GM18907 (cell line): ENCODE results near the gene RHOF.
A peak's percentile ranks its signal among the peaks of the same experiment; 100 is the strongest.

Experiments used
- ATAC-seq: cut with Tn5 transposase; IDR thresholded peaks from one replicate; pipeline ENCODE4 v1.9.1; 2021; ENCODE audit warnings: mild to moderate bottlenecking, moderate library complexity; ENCODE audit not compliant: unreplicated experiment

Gene RHOF

GRCh38 chr12:121793440-121793837 lies at the start of gene RHOF:
Gene RHOF (minus strand): TSS chr12:121793688. CDS start chr12:121793633, 55 bp downstream.
- peak; percentile 20 for ATAC-seq

GRCh38 chr12:121839993-121840761 lies 46.7 kb upstream of the RHOF start:
- ATAC-seq = no peak

- peak; percentile 91 for ATAC-seq
These were observed 45.9 kb upstream of the RHOF start for GRCh38 chr12:121839106-121839992.

- no peak for ATAC-seq
These were observed 44.6 kb upstream of the RHOF start for GRCh38 chr12:121838126-121838525.

- no peak for ATAC-seq
These were observed 44.2 kb upstream of the RHOF start for GRCh38 chr12:121837680-121838079.

- ATAC-seq = no peak
These were observed 38.2 kb upstream of the RHOF start for GRCh38 chr12:121831571-121832245.

- no peak for ATAC-seq
These were observed 37.2 kb upstream of the RHOF start for GRCh38 chr12:121830588-121831265.

- ATAC-seq = no peak
These were observed 36.6 kb upstream of the RHOF start for GRCh38 chr12:121830134-121830533.

GRCh38 chr12:121829250-121829918 lies 35.9 kb upstream of the RHOF start:
- ATAC-seq = no peak

GRCh38 chr12:121828826-121829225 lies 35.3 kb upstream of the RHOF start:
- ATAC-seq = no peak

GRCh38 chr12:121828306-121828705 lies 34.8 kb upstream of the RHOF start:
- no peak for ATAC-seq

GRCh38 chr12:121827351-121828099 lies 34.0 kb upstream of the RHOF start:
- ATAC-seq = no peak

- no peak for ATAC-seq
These were observed 33.0 kb upstream of the RHOF start for GRCh38 chr12:121826318-121827150.

- no peak for ATAC-seq
These were observed 31.6 kb upstream of the RHOF start for GRCh38 chr12:121825041-121825523.

GRCh38 chr12:121823727-121824115 lies 30.2 kb upstream of the RHOF start:
- no peak for ATAC-seq

- no peak for ATAC-seq
These were observed 29.7 kb upstream of the RHOF start for GRCh38 chr12:121823101-121823726.

- ATAC-seq = no peak
These were observed 29.1 kb upstream of the RHOF start for GRCh38 chr12:121822393-121823100.
